HL-60 (cell line): ENCODE measurements around the gene ASCL1.

Experiments
- DNase-seq, 2 experiments: peaks; one replicate each; pipeline ENCODE4 v3.0.0-alpha.2; 2010 to 2020; ENCODE audit warnings: low read depth in 1 of 2, low spot score in 1 of 2
- H3K27ac ChIP-seq: fragments of 250-450 bp; sonication (Bioruptor Pico); replicated peaks from 2 replicates; pipeline ENCODE4 v1.5.1; 2020; ENCODE audit warnings: mild to moderate bottlenecking, moderate library complexity
- H3K27me3 ChIP-seq: fragments of 250-450 bp; sonication (Bioruptor Pico); 2 replicates; pipeline ENCODE4 v1.5.1; 2021; ENCODE audit warnings: mild to moderate bottlenecking, moderate library complexity; ENCODE audit not compliant: insufficient read depth, poor library complexity, severe bottlenecking
- H3K4me3 ChIP-seq: replicated peaks from 2 replicates; pipeline ENCODE4 v1.5.1; 2011; ENCODE audit warnings: mild to moderate bottlenecking, control low read depth, low read length; ENCODE audit not compliant: insufficient read depth
- GABPA ChIP-seq: IDR thresholded peaks from 2 replicates; pipeline ENCODE4 v1.6.1; 2012; ENCODE audit warnings: low read depth
- POLR2AphosphoS5 ChIP-seq: IDR thresholded peaks from 2 replicates; pipeline ENCODE4 v1.6.1; 2012; ENCODE audit warnings: low read depth
- REST ChIP-seq: IDR thresholded peaks from 2 replicates; pipeline ENCODE4 v1.6.1; 2012; ENCODE audit warnings: low read depth; ENCODE audit not compliant: insufficient replicate concordance
- SPI1 ChIP-seq: IDR thresholded peaks from 2 replicates; pipeline ENCODE4 v1.6.1; 2012; ENCODE audit warnings: low read depth, mild to moderate bottlenecking, borderline replicate concordance
- long read RNA-seq: library from polyadenylated mRNA; unstranded; transcript quantifications from one replicate; pipeline ENCODE4 v2.0.0, GENCODE V29; 2020
- TF ChIP-seq, protein P1 (sequence below): IDR thresholded peaks from one replicate; pipeline ENCODE4 v1.5.1; 2011; ENCODE audit warnings: low read length, control low read depth, inconsistent platforms; ENCODE audit not compliant: insufficient read depth

The ASCL1 gene
- long read RNA-seq = 0 reads

GRCh38 chr12:102957339-102958050 is at the start of gene ASCL1:
Gene ASCL1, plus strand, starts transcription at chr12:102957674. Its CDS starts 571 bp downstream, at chr12:102958245.
- TF ChIP-seq GABPA = no peak
- TF ChIP-seq REST = no peak
- TF ChIP-seq, protein P1, sequence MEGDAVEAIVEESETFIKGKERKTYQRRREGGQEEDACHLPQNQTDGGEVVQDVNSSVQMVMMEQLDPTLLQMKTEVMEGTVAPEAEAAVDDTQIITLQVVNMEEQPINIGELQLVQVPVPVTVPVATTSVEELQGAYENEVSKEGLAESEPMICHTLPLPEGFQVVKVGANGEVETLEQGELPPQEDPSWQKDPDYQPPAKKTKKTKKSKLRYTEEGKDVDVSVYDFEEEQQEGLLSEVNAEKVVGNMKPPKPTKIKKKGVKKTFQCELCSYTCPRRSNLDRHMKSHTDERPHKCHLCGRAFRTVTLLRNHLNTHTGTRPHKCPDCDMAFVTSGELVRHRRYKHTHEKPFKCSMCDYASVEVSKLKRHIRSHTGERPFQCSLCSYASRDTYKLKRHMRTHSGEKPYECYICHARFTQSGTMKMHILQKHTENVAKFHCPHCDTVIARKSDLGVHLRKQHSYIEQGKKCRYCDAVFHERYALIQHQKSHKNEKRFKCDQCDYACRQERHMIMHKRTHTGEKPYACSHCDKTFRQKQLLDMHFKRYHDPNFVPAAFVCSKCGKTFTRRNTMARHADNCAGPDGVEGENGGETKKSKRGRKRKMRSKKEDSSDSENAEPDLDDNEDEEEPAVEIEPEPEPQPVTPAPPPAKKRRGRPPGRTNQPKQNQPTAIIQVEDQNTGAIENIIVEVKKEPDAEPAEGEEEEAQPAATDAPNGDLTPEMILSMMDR = no peak
- TF ChIP-seq POLR2AphosphoS5 = no peak
- TF ChIP-seq SPI1 = no peak
- H3K27me3 ChIP-seq = peaks cover 67% of the 10 kb centered on the region
- H3K4me3 ChIP-seq = no peak within 1 kb of the TSS
- DNase-seq = peak in 1 of 2 experiments; percentile 4
- H3K27ac ChIP-seq = no peak within 1 kb of the TSS

GRCh38 chr12:102907918-102908317 is 49.6 kb upstream of the ASCL1 start:
- DNase-seq = no peak
- TF ChIP-seq REST (no peak), POLR2AphosphoS5 (no peak), SPI1 (no peak), GABPA (no peak)
- TF ChIP-seq, protein P1 = no peak
- Histone ChIP-seq H3K27ac (no peak overlapping the region), H3K4me3 (no peak overlapping the region), H3K27me3 (no peaks in the 10 kb centered on the region)

DNA sequence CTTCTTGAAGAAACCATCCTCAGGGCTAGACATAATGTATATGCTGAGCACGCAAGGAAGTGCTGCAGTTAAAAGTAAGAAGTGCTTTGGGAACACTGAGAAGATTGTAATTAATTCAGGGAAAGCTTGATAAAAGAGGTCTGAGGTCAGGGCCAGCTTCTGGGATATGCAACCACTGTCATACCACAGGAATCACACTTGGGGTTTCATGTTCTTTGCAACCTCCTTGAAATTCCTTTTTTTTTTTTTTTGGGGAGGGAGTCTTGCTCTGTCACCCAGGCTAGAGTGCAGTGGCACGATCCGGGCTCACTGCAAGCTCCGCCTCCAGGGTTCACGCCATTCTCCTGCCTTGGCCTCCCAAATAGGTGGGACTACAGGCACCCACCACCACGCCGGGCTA is 47.3 kb upstream of the ASCL1 start:
- H3K4me3 ChIP-seq = no peak overlapping the region
- no peaks in the 10 kb centered on the region for H3K27me3 ChIP-seq
- no peak overlapping the region for H3K27ac ChIP-seq
- DNase-seq = no peak
- TF ChIP-seq POLR2AphosphoS5 (no peak), SPI1 (no peak), GABPA (no peak), REST (no peak)
- TF ChIP-seq, protein P1 = no peak
